Immature natural killer cell (primary cell): Measurements from ENCODE around the gene TCTN2. TPM values are rescaled to one million over a fixed set of nuclear protein-coding genes. Genes with fewer than 3 reads are reported as not detected.

Experiments used
- DNase-seq, 3 donors: peaks; one replicate each; pipeline ENCODE4 v3.0.0; 2022; ENCODE audit warnings: mixed read lengths in 1 of 3
- H3K27ac Mint-ChIP-seq, 6 donors: one replicate each; pipeline ENCODE4 v1.8.0; 2020; ENCODE audit warnings: mixed read lengths in 6 of 6, mild to moderate bottlenecking in 5 of 6, inconsistent platforms in 4 of 6, moderate library complexity in 3 of 6
- H3K27me3 Mint-ChIP-seq, 3 donors: one replicate each; pipeline ENCODE4 v1.8.0; 2020 to 2021; ENCODE audit warnings: low read depth in 3 of 3, mild to moderate bottlenecking in 3 of 3, mixed read lengths in 3 of 3, moderate library complexity in 3 of 3, inconsistent platforms in 1 of 3
- H3K36me3 Mint-ChIP-seq, 3 donors: one replicate each; pipeline ENCODE4 v1.8.0; 2020; ENCODE audit warnings: mixed read lengths in 3 of 3, inconsistent platforms in 2 of 3, mild to moderate bottlenecking in 2 of 3
- H3K4me1 Mint-ChIP-seq, 2 donors: one replicate each; pipeline ENCODE4 v1.8.0; 2020; ENCODE audit warnings: inconsistent platforms in 2 of 2, mild to moderate bottlenecking in 2 of 2, mixed read lengths in 2 of 2, moderate library complexity in 1 of 2
- H3K4me3 Mint-ChIP-seq, 5 donors: one replicate each; pipeline ENCODE4 v1.8.0; 2020; ENCODE audit warnings: mild to moderate bottlenecking in 5 of 5, mixed read lengths in 5 of 5, inconsistent platforms in 3 of 5, moderate library complexity in 3 of 5
- H3K9me3 Mint-ChIP-seq, 6 donors: one replicate each; pipeline ENCODE4 v1.8.0; 2020; ENCODE audit warnings: mild to moderate bottlenecking in 6 of 6, mixed read lengths in 6 of 6, inconsistent platforms in 4 of 6, moderate library complexity in 3 of 6
- polyA plus RNA-seq, 3 donors: library from polyadenylated mRNA; unstranded; fragments of 300-500 nt; fragmentation: Illumina TruSeq; gene quantifications; one replicate each; pipeline ENCODE4 v1.2.3, GENCODE V29; 2021

The TCTN2 gene
- polyA plus RNA-seq, 3 donors from 2014 or later, result 0.72 to 1.0 TPM; not detected in 1

DNA sequence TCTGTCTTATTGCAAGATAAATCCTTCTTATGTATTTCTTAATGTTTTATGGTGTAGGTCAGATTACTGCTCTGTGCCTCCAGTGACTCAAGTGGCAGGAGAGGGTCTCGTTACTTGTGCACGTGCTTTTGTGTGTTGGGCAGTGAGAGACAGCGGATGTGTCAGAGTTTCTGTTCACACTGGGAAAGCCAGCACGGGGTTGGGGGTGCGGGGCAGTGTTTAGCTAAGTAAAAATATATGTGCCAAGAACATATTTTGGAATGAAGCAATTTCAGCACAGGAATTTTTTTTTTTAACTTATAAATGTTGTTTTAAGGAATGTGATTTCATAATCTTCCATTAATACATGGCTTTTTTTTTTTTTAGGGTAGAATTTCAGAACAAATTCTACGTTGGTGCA is 86.6 kb downstream of the TCTN2 start:
- peaks cover 10 to 25% of the 10 kb centered on the region in 2 donors for H3K4me1 Mint-ChIP-seq
- no peak overlapping the region for H3K4me3 Mint-ChIP-seq
- H3K9me3 Mint-ChIP-seq, result no peaks in the 10 kb centered on the region
- no peak overlapping the region for H3K27ac Mint-ChIP-seq
- H3K36me3 Mint-ChIP-seq, result peaks cover 20 to 38% (median 27%) of the 10 kb centered on the region in 3 donors
- DNase-seq, result no peak
- peaks cover 0 to 5% (median 4%) of the 10 kb centered on the region in 3 donors for H3K27me3 Mint-ChIP-seq

Other genes with a start within 250 kb of the TCTN2 start
- gene RILPL2, start 234.4 kb upstream of the TCTN2 start, polyA plus RNA-seq, result 1 to 10 TPM; 4.7 to 6.5 (median 6.5) TPM
- gene SNRNP35, start 213.0 kb upstream of the TCTN2 start, polyA plus RNA-seq, result 10 to 100 TPM; 26.2 to 42.3 (median 37.8) TPM
- gene RILPL1, start 137.4 kb upstream of the TCTN2 start, polyA plus RNA-seq, result under 1 TPM in 1 of 3 donors, not detected in 2; 0.34 TPM
- 100 to 1,000 TPM; 426 to 609 (median 557) TPM for gene TMED2, start 86.6 kb upstream of the TCTN2 start, polyA plus RNA-seq
- 10 to 100 TPM in 2 of 3 donors, 1 to 10 TPM in 1; 7.2 to 17.7 (median 16.4) TPM for gene DDX55, start 69.0 kb upstream of the TCTN2 start, polyA plus RNA-seq
- 10 to 100 TPM; 71.4 to 98.1 (median 75.2) TPM for gene EIF2B1, start 37.4 kb upstream of the TCTN2 start, polyA plus RNA-seq
- gene GTF2H3, start 37.3 kb upstream of the TCTN2 start, polyA plus RNA-seq, result 10 to 100 TPM; 27.8 to 33.7 (median 30.7) TPM
- 10 to 100 TPM; 19.3 to 27.7 (median 26.5) TPM for gene ATP6V0A2, start 41.2 kb downstream of the TCTN2 start, polyA plus RNA-seq
- gene DNAH10, start 91.2 kb downstream of the TCTN2 start, polyA plus RNA-seq, result under 1 TPM; 0.02 to 0.24 (median 0.16) TPM